Activated CD4-positive, alpha-beta T cell treated with anti-CD3 and anti-CD28 coated beads, Interleukin-2, Interleukin-4, amounts not matched to agents 100 ng/mL and 50 ng/mL, durations not matched to agents 16 hours and 8 hours (primary cell): Measurements from ENCODE around the gene ZBTB47.

Experiments used
- DNase-seq: peaks from one replicate; pipeline ENCODE4 v3.0.0-alpha.2; 2020; ENCODE audit warnings: low spot score

ZBTB47 gene

GRCh38 chr3:42665050-42665878, 11.8 kb downstream of the ZBTB47 start:
- DNase-seq: no peak

GRCh38 chr3:42666022-42666421, 12.5 kb downstream of the ZBTB47 start:
- no peak for DNase-seq

GRCh38 chr3:42666577-42666998, 13.1 kb downstream of the ZBTB47 start:
- no peak for DNase-seq

GRCh38 chr3:42667096-42667522, 13.6 kb downstream of the ZBTB47 start:
- no peak for DNase-seq

- no peak for DNase-seq
Measured at GRCh38 chr3:42667523-42668412, 14.3 kb downstream of the ZBTB47 start.

GRCh38 chr3:42668413-42668760, 14.9 kb downstream of the ZBTB47 start:
- DNase-seq: no peak

GRCh38 chr3:42668793-42669217, 15.3 kb downstream of the ZBTB47 start:
- no peak for DNase-seq

GRCh38 chr3:42670051-42670576, 16.6 kb downstream of the ZBTB47 start:
- no peak for DNase-seq

GRCh38 chr3:42670670-42671069, 17.2 kb downstream of the ZBTB47 start:
- no peak for DNase-seq

GRCh38 chr3:42672515-42672914, 19.0 kb downstream of the ZBTB47 start:
- DNase-seq: no peak

- no peak for DNase-seq
Measured at GRCh38 chr3:42673082-42673481, 19.6 kb downstream of the ZBTB47 start.

GRCh38 chr3:42674146-42674545, 20.6 kb downstream of the ZBTB47 start:
- no peak for DNase-seq

GRCh38 chr3:42675909-42676308, 22.4 kb downstream of the ZBTB47 start:
- no peak for DNase-seq

GRCh38 chr3:42678447-42678846, 24.9 kb downstream of the ZBTB47 start:
- DNase-seq: no peak

- no peak for DNase-seq
Measured at GRCh38 chr3:42680271-42680670, 26.8 kb downstream of the ZBTB47 start.

GRCh38 chr3:42680806-42681205, 27.3 kb downstream of the ZBTB47 start:
- DNase-seq: no peak

GRCh38 chr3:42681361-42682038, 28.0 kb downstream of the ZBTB47 start:
- DNase-seq: no peak

GRCh38 chr3:42682301-42683070, 29.0 kb downstream of the ZBTB47 start:
- no peak for DNase-seq

GRCh38 chr3:42683875-42684598, 30.5 kb downstream of the ZBTB47 start:
- DNase-seq: peak; percentile 60

- no peak for DNase-seq
Measured at GRCh38 chr3:42684632-42685362, 31.3 kb downstream of the ZBTB47 start.
